ENCODE measurements around the gene FAAP100.

The FAAP100 gene

GRCh38 chr17:81526662-81527571 lies 25.2 kb downstream of the FAAP100 start:
- Histone ChIP-seq H3K4me1 (ENCODE audit: insufficient read depth, insufficient read length) (peaks cover 26% of the 10 kb centered on the region), H3K9ac (ENCODE audit: insufficient read length, low read depth) (peak overlapping the region; percentile 21)

GRCh38 chr17:81524865-81525159 lies 27.3 kb downstream of the FAAP100 start:
- Histone ChIP-seq H3K9me3 (ENCODE audit: insufficient read depth, low read length) (no peaks in the 10 kb centered on the region), H3K4me3 (ENCODE audit: insufficient read length, low read depth) (no peak overlapping the region), H3K36me3 (ENCODE audit: insufficient read depth, insufficient read length, low read length) (no peaks in the 10 kb centered on the region), H3K27me3 (ENCODE audit: insufficient read depth, insufficient read length) (peaks cover 67% of the 10 kb centered on the region), H3K9ac (ENCODE audit: insufficient read length, low read depth) (no peak overlapping the region), H3K4me1 (ENCODE audit: insufficient read depth, insufficient read length) (peaks cover 31% of the 10 kb centered on the region)
- TF ChIP-seq SUZ12 (IDR thresholded peaks at IDR 0.05; ENCODE audit: extremely low read depth, insufficient read depth, insufficient read length) (no peak), ZNF274 (IDR thresholded peaks at IDR 0.05; ENCODE audit: low read depth, low read length) (no peak)
- no peak for DNase-seq (ENCODE audit: low read depth, low spot score)

More at GRCh38 chr17:81526662-81527571, 25.2 kb downstream of the FAAP100 start:
- H3K27me3 ChIP-seq (ENCODE audit: insufficient read depth, insufficient read length): peaks cover 53% of the 10 kb centered on the region
- H3K9me3 ChIP-seq (ENCODE audit: insufficient read depth, low read length): no peaks in the 10 kb centered on the region
- no peaks in the 10 kb centered on the region for H3K36me3 ChIP-seq (ENCODE audit: insufficient read depth, insufficient read length, low read length)
- H3K4me3 ChIP-seq (ENCODE audit: insufficient read length, low read depth): no peak overlapping the region
- no peak for TF ChIP-seq SUZ12 (IDR thresholded peaks at IDR 0.05; ENCODE audit: extremely low read depth, insufficient read depth, insufficient read length)
- no peak for TF ChIP-seq YY1 (IDR thresholded peaks at IDR 0.05; ENCODE audit: insufficient read depth, insufficient read length)
- no peak for TF ChIP-seq ZNF274 (IDR thresholded peaks at IDR 0.05; ENCODE audit: low read depth, low read length)
- no peak for DNase-seq (ENCODE audit: low read depth, low spot score)

- Histone ChIP-seq H3K9ac (ENCODE audit: insufficient read length, low read depth) (peak overlapping the region; percentile 80), H3K4me3 (ENCODE audit: insufficient read length, low read depth) (no peak overlapping the region), H3K4me1 (ENCODE audit: insufficient read depth, insufficient read length) (peaks cover 37% of the 10 kb centered on the region), H3K36me3 (ENCODE audit: insufficient read depth, insufficient read length, low read length) (no peaks in the 10 kb centered on the region), H3K9me3 (ENCODE audit: insufficient read depth, low read length) (no peaks in the 10 kb centered on the region), H3K27me3 (ENCODE audit: insufficient read depth, insufficient read length) (peaks cover 70% of the 10 kb centered on the region)
- TF ChIP-seq ZNF274 (IDR thresholded peaks at IDR 0.05; ENCODE audit: low read depth, low read length) (no peak), SUZ12 (IDR thresholded peaks at IDR 0.05; ENCODE audit: extremely low read depth, insufficient read depth, insufficient read length) (no peak)
- DNase-seq (ENCODE audit: low read depth, low spot score): no peak
Observed at GRCh38 chr17:81524039-81524864, 27.9 kb downstream of the FAAP100 start.

GRCh38 chr17:81523402-81524038 lies 28.6 kb downstream of the FAAP100 start:
- TF ChIP-seq SUZ12 (IDR thresholded peaks at IDR 0.05; ENCODE audit: extremely low read depth, insufficient read depth, insufficient read length) (no peak), YY1 (IDR thresholded peaks at IDR 0.05; ENCODE audit: insufficient read depth, insufficient read length) (no peak), ZNF274 (IDR thresholded peaks at IDR 0.05; ENCODE audit: low read depth, low read length) (no peak)
- H3K27me3 ChIP-seq (ENCODE audit: insufficient read depth, insufficient read length): peaks cover 70% of the 10 kb centered on the region
- peaks cover 39% of the 10 kb centered on the region for H3K4me1 ChIP-seq (ENCODE audit: insufficient read depth, insufficient read length)
- no peak overlapping the region for H3K4me3 ChIP-seq (ENCODE audit: insufficient read length, low read depth)
- no peaks in the 10 kb centered on the region for H3K9me3 ChIP-seq (ENCODE audit: insufficient read depth, low read length)
- no peak for DNase-seq (ENCODE audit: low read depth, low spot score)
- no peaks in the 10 kb centered on the region for H3K36me3 ChIP-seq (ENCODE audit: insufficient read depth, insufficient read length, low read length)
- peak overlapping the region; percentile 80 for H3K9ac ChIP-seq (ENCODE audit: insufficient read length, low read depth)

GRCh38 chr17:81522491-81523401 lies 29.4 kb downstream of the FAAP100 start:
- peak; percentile 59 for DNase-seq (ENCODE audit: low read depth, low spot score)
- peaks cover 45% of the 10 kb centered on the region for H3K4me1 ChIP-seq (ENCODE audit: insufficient read depth, insufficient read length)
- H3K36me3 ChIP-seq (ENCODE audit: insufficient read depth, insufficient read length, low read length): no peaks in the 10 kb centered on the region
- no peak overlapping the region for H3K4me3 ChIP-seq (ENCODE audit: insufficient read length, low read depth)
- no peaks in the 10 kb centered on the region for H3K9me3 ChIP-seq (ENCODE audit: insufficient read depth, low read length)
- peak overlapping the region; percentile 80 for H3K9ac ChIP-seq (ENCODE audit: insufficient read length, low read depth)
- TF ChIP-seq ZNF274 (IDR thresholded peaks at IDR 0.05; ENCODE audit: low read depth, low read length) (no peak), SUZ12 (IDR thresholded peaks at IDR 0.05; ENCODE audit: extremely low read depth, insufficient read depth, insufficient read length) (no peak), YY1 (IDR thresholded peaks at IDR 0.05; ENCODE audit: insufficient read depth, insufficient read length) (no peak)
- H3K27me3 ChIP-seq (ENCODE audit: insufficient read depth, insufficient read length): peaks cover 75% of the 10 kb centered on the region

- Histone ChIP-seq H3K9me3 (ENCODE audit: insufficient read depth, low read length) (no peaks in the 10 kb centered on the region), H3K36me3 (ENCODE audit: insufficient read depth, insufficient read length, low read length) (peaks cover 19% of the 10 kb centered on the region), H3K9ac (ENCODE audit: insufficient read length, low read depth) (peak overlapping the region; percentile 76), H3K4me1 (ENCODE audit: insufficient read depth, insufficient read length) (peaks cover 48% of the 10 kb centered on the region), H3K4me3 (ENCODE audit: insufficient read length, low read depth) (no peak overlapping the region), H3K27me3 (ENCODE audit: insufficient read depth, insufficient read length) (peaks cover 64% of the 10 kb centered on the region)
- TF ChIP-seq YY1 (IDR thresholded peaks at IDR 0.05; ENCODE audit: insufficient read depth, insufficient read length) (no peak), SUZ12 (IDR thresholded peaks at IDR 0.05; ENCODE audit: extremely low read depth, insufficient read depth, insufficient read length) (no peak), ZNF274 (IDR thresholded peaks at IDR 0.05; ENCODE audit: low read depth, low read length) (no peak)
- DNase-seq (ENCODE audit: low read depth, low spot score): no peak
Observed at GRCh38 chr17:81520021-81520901, 31.9 kb downstream of the FAAP100 start.
